HUES6 (cell line): Measurements from ENCODE around the gene SLC38A6.
"Not testable (repeated sequence)": the region's sequence is repeated elsewhere in the genome, so short reads cannot be mapped to it uniquely, and the experiment has no call there.

Source experiments
- H3K27ac ChIP-seq: 2 replicates; pipeline ENCODE4 v1.7.0; 2013; ENCODE audit warnings: low read depth, mild to moderate bottlenecking, low read length, inconsistent platforms
- H3K27me3 ChIP-seq: 2 replicates; pipeline ENCODE4 v1.6.1; 2013; ENCODE audit warnings: low read length; ENCODE audit not compliant: control insufficient read depth, insufficient read depth
- H3K36me3 ChIP-seq: 2 replicates; pipeline ENCODE4 v1.6.1; 2013; ENCODE audit warnings: low read length; ENCODE audit not compliant: control insufficient read depth, insufficient read depth
- H3K4me1 ChIP-seq: 2 replicates; pipeline ENCODE4 v1.6.1; 2013; ENCODE audit warnings: low read length; ENCODE audit not compliant: control insufficient read depth, insufficient read depth
- H3K4me3 ChIP-seq: 2 replicates; pipeline ENCODE4 v1.5.1; 2013; ENCODE audit warnings: low read depth, low read length
- H3K9ac ChIP-seq: one replicate; pipeline ENCODE4 v1.6.1; 2013; ENCODE audit warnings: mild to moderate bottlenecking, low read length
- H3K9me3 ChIP-seq: 2 replicates; pipeline ENCODE4 v1.6.1; 2013; ENCODE audit warnings: low read depth, low read length; ENCODE audit not compliant: control insufficient read depth, insufficient read depth

Gene SLC38A6

DNA sequence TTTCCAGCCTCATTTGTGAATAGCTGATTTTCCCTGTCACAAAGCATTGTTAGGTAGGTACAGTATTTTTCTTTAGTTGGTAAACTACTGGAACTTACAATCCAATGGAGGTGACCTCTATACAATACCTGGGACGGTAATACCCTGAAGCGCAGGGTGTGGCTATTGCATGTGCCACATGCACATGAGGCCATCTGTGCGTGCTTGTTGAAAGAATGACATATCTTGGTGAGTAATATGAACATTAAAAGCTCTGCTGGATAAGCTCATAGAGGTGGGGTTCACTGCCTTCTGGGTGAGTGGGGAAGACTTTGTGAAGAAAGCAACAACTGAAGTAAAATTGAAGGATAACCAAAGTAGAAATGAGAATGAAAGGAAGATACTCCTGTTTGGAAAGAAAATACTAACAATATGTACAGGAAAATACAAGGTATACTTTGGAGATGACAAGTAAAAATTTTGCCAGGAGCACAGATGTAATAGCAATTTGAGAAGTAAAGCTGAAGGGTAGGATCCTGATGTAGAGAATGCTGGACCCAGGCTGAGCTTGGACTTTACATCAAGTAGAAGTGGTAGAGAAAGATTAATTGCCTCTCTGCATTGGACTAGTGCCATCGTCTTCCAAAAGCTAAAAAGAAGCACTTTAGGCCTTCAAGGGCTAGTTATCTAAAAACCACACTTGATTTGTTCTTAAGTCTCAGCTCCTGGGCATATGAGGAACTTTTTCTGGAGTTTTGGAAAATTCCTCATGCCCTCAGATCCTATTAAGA is 97.1 kb downstream of the SLC38A6 start:
- no peak overlapping the region for H3K27ac ChIP-seq
- no peaks in the 10 kb centered on the region for H3K36me3 ChIP-seq
- no peak overlapping the region for H3K9ac ChIP-seq
- no peaks in the 10 kb centered on the region for H3K9me3 ChIP-seq
- peaks cover 10% of the 10 kb centered on the region; the same call in 1 of the 2 replicates for H3K4me1 ChIP-seq
- no peak overlapping the region for H3K4me3 ChIP-seq
- no peaks in the 10 kb centered on the region for H3K27me3 ChIP-seq

DNA sequence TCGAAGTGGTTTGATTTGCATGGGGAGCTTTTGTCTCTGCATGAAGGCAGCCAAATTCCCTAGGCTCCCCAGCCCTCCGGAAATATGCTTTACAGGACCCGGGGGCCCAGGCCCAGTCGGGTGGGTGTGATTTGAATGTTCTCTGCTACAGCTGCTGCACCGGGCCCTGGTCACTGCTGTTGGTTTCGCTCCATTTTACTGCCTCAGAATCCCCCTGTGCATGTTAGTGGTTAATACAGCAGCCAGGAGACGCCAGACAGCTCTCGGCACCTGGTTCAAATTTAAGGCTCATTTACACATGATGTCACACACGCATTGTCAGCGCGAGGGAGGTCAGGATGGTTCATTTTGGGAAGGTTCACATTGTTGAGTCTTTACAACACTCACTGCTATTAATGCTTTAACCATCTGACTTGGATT is 99.6 kb downstream of the SLC38A6 start:
- Histone ChIP-seq H3K27ac (no peak overlapping the region; the same call in 1 of the 2 replicates), H3K4me3 (no peak overlapping the region), H3K9me3 (no peaks in the 10 kb centered on the region), H3K9ac (no peak overlapping the region), H3K36me3 (no peaks in the 10 kb centered on the region), H3K4me1 (peaks cover 10% of the 10 kb centered on the region; the same call in 1 of the 2 replicates), H3K27me3 (no peaks in the 10 kb centered on the region)

GRCh38 chr14:61088081-61088480 is 107.0 kb downstream of the SLC38A6 start:
- Histone ChIP-seq H3K4me3 (no peak overlapping the region), H3K36me3 (no peaks in the 10 kb centered on the region), H3K9ac (no peak overlapping the region), H3K9me3 (no peaks in the 10 kb centered on the region), H3K27ac (no peak overlapping the region), H3K27me3 (no peaks in the 10 kb centered on the region), H3K4me1 (peaks cover 29% of the 10 kb centered on the region)

- H3K4me3 ChIP-seq = no peak overlapping the region
- peaks cover 29% of the 10 kb centered on the region for H3K4me1 ChIP-seq
- no peaks in the 10 kb centered on the region for H3K27me3 ChIP-seq
- H3K27ac ChIP-seq = no peak overlapping the region
- no peak overlapping the region for H3K9ac ChIP-seq
- no peaks in the 10 kb centered on the region for H3K9me3 ChIP-seq
- no peaks in the 10 kb centered on the region for H3K36me3 ChIP-seq
These were observed 108.2 kb downstream of the SLC38A6 start for GRCh38 chr14:61089126-61089750.

DNA sequence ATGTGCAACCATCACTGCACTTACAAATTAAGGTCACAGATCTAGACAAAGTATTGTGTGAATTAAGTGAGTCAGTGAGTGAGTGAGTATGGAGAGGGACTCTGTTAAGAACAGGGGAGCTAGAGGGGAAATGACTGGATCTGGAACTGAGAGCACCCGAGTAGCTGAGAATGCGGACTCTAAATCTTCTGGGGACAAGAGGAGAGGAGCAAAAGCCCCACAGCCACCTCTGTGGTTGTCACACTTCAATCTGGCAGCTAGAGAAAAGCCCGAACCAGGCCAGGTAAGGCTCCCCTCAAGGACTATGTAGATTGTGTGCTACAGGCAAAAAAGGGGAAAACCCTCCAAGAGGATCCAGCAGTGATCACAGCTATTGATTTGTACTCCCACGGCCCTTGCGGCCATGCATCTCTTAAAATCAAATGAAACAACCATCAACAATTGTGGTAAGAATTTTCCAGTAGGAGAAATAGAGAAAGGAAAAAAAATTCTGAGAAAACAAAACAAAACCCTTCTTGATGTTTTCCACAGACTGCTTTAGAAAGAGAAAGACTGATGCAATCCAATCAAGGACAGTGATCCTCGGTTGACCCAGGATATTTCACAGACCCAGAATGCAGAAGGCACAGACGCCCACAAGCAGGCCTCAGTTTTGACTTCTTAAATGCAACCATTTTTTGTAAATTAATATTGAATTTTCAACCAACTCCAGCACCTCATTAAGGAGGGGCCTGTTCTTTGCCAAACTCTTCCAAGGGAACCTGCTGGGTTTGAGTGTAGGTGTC is 109.6 kb downstream of the SLC38A6 start:
- no peaks in the 10 kb centered on the region for H3K36me3 ChIP-seq
- H3K27ac ChIP-seq = no peak overlapping the region
- H3K4me3 ChIP-seq = no peak overlapping the region
- H3K27me3 ChIP-seq = no peaks in the 10 kb centered on the region
- no peaks in the 10 kb centered on the region for H3K9me3 ChIP-seq
- H3K9ac ChIP-seq = no peak overlapping the region
- H3K4me1 ChIP-seq = peaks cover 29% of the 10 kb centered on the region

GRCh38 chr14:61091657-61092273 is 110.7 kb downstream of the SLC38A6 start:
- H3K36me3 ChIP-seq = no peaks in the 10 kb centered on the region
- H3K27ac ChIP-seq = no peak overlapping the region
- peaks cover 29% of the 10 kb centered on the region for H3K4me1 ChIP-seq
- no peak overlapping the region for H3K4me3 ChIP-seq
- no peak overlapping the region for H3K9ac ChIP-seq
- no peaks in the 10 kb centered on the region for H3K27me3 ChIP-seq
- H3K9me3 ChIP-seq = no peaks in the 10 kb centered on the region

GRCh38 chr14:61098096-61098495 is 117.1 kb downstream of the SLC38A6 start:
- H3K27me3 ChIP-seq, H3K27ac ChIP-seq, H3K4me3 ChIP-seq, H3K9ac ChIP-seq, H3K36me3 ChIP-seq: not testable (repeated sequence)
- peaks cover 30% of the 10 kb centered on the region for H3K9me3 ChIP-seq
- H3K4me1 ChIP-seq = peaks cover 26% of the 10 kb centered on the region

DNA sequence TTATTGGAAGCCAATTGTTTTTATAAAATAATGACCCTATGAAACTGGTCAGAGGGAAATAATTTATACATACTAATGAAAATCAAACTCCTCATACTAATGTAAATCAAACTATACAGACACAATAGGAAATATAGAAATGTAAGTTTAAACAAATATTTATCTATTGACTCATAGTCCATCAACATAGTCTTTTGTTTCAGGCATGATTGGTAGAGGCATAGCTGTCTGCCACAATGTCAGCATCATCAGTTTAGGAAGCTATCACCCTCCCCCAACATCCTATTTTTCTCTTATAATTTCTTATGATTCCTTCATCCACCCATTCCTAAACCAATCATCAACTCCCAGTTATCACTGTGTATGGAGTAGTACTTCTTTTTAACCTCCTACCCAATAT is 117.7 kb downstream of the SLC38A6 start:
- Histone ChIP-seq H3K27ac (no peak overlapping the region), H3K36me3 (no peaks in the 10 kb centered on the region), H3K9me3 (peaks cover 30% of the 10 kb centered on the region), H3K9ac (no peak overlapping the region), H3K27me3 (no peaks in the 10 kb centered on the region), H3K4me3 (no peak overlapping the region), H3K4me1 (peaks cover 32% of the 10 kb centered on the region)

DNA sequence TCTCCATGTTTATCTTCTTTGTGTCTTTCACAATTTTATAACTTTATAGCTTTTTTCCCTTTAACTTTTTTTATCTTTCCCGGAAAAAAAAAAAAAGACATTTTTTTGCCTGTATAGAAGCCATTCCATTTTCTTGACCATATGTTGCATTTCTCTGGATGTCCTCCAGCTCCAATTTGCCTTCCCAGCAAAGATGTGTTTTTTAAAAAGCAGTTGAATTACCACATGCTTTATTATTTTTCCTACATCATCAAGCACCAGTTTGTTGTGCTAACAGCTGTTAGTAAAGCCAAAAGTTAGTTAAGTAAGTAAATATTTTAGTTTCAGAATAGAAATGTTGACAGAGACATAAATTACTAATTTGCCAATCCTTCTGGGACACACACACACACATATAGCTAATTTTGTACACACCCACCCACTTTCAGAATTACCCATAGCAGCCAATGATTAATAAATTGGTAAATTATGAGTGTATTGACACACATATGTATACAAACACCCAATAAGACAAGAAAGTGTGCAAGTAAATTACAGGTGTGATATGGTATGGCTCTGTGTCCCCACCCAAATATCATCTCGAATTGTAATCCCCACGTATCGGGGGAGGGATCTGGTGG is 118.3 kb downstream of the SLC38A6 start:
- Histone ChIP-seq H3K9me3 (peaks cover 30% of the 10 kb centered on the region), H3K27ac (no peak overlapping the region), H3K4me1 (peaks cover 38% of the 10 kb centered on the region), H3K36me3 (no peaks in the 10 kb centered on the region), H3K9ac (no peak overlapping the region), H3K4me3 (no peak overlapping the region), H3K27me3 (no peaks in the 10 kb centered on the region)

- peak overlapping the region; percentile 82 for H3K27ac ChIP-seq
- H3K9me3 ChIP-seq = peaks cover 28% of the 10 kb centered on the region
- H3K36me3 ChIP-seq = no peaks in the 10 kb centered on the region
- H3K4me3 ChIP-seq = no peak overlapping the region
- H3K4me1 ChIP-seq = peaks cover 43% of the 10 kb centered on the region
- no peaks in the 10 kb centered on the region for H3K27me3 ChIP-seq
- H3K9ac ChIP-seq = peak overlapping the region; percentile 49
These were observed 120.9 kb downstream of the SLC38A6 start for GRCh38 chr14:61101803-61102548.
